C4-2B (cell line): Measurements from ENCODE around the gene CLIC3.

Experiments used
- ZFX ChIP-seq: fragments of 450-650 bp; IDR thresholded peaks from 2 replicates; pipeline ENCODE4 v1.6.1; 2017
- TF ChIP-seq, protein P1 (sequence below): fragments of 450-650 bp; conservative IDR thresholded peaks from 2 replicates; pipeline ENCODE4 v1.5.1; 2017; ENCODE audit warnings: mild to moderate bottlenecking

DNA sequence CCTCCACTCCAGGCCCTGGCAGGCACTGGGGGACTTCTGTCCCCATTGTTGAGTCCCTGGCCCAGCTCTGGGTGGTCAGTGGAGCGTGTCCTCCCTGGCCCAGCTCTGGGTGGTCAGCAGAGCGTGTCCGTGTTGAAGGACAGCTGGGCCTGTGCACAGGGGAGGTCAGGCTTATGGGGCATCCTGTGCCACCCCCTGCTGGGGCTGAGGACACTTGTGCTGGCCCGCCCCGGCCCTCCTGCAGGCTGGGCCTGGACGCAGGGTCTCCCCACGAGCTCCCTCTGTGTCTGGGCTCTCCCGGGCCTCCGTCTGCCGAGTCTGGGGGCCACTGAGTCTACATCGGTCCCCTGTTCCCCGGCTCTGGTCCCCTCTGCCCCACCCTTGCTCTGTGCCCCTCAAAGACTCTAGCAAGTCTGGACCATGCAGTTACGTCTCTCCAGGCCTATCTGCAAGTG, 11.5 kb upstream of the CLIC3 start:
- TF ChIP-seq, protein P1, sequence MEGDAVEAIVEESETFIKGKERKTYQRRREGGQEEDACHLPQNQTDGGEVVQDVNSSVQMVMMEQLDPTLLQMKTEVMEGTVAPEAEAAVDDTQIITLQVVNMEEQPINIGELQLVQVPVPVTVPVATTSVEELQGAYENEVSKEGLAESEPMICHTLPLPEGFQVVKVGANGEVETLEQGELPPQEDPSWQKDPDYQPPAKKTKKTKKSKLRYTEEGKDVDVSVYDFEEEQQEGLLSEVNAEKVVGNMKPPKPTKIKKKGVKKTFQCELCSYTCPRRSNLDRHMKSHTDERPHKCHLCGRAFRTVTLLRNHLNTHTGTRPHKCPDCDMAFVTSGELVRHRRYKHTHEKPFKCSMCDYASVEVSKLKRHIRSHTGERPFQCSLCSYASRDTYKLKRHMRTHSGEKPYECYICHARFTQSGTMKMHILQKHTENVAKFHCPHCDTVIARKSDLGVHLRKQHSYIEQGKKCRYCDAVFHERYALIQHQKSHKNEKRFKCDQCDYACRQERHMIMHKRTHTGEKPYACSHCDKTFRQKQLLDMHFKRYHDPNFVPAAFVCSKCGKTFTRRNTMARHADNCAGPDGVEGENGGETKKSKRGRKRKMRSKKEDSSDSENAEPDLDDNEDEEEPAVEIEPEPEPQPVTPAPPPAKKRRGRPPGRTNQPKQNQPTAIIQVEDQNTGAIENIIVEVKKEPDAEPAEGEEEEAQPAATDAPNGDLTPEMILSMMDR = no peak
- TF ChIP-seq ZFX = no peak
